IMR-90 (cell line): ENCODE data around the gene ABCA4. TPM values are rescaled to one million over a fixed set of nuclear protein-coding genes. Genes with fewer than 3 reads are reported as not detected.

Source experiments
- ATAC-seq: fragments of 200-7000 bp; cut with Tn5 transposase; 2 replicates; pipeline ENCODE4 v1.9.1; 2020; ENCODE audit warnings: low read depth, mild to moderate bottlenecking, moderate library complexity
- Bru-seq: library from RNA; stranded (reverse); fragments of 400-500 nt; gene quantifications from one replicate; lab custom pipeline; 2021; lab: Mats Ljungman, UMichigan
- BruChase-seq, 2 experiments: library from RNA; stranded (reverse); fragments of 400-500 nt; gene quantifications; one replicate each; lab custom pipeline; 2021; lab: Mats Ljungman, UMichigan
- BruUV-seq: library from RNA; stranded (reverse); fragments of 400-500 nt; replicated peaks from 2 replicates; lab custom pipeline; 2021; lab: Mats Ljungman, UMichigan
- CTCF ChIA-PET: fragments of 300-600 bp; formaldehyde crosslinking; extraction: SDS; loops from one replicate; lab custom pipeline; 2021; ENCODE audit warnings: antibody characterized with exemption; lab: Yijun Ruan, JAX
- POLR2A ChIA-PET: fragments of 300-600 bp; sonication (Branson Sonifier 250); formaldehyde crosslinking; loops from one replicate; lab custom pipeline; 2022; ENCODE audit warnings: antibody characterized with exemption; ENCODE audit not compliant: unreplicated experiment; lab: Charles Lee
- DNase-seq: peaks from one replicate; pipeline ENCODE4 v3.0.0; 2013
- H2AFZ ChIP-seq: replicated peaks from 2 replicates; pipeline ENCODE3; 2013; ENCODE audit warnings: low read length, mild to moderate bottlenecking; ENCODE audit not compliant: poor library complexity
- H2AK5ac ChIP-seq: 2 replicates; pipeline ENCODE4 v1.6.1; 2013; ENCODE audit warnings: low read depth, low read length, inconsistent platforms
- H2AK9ac ChIP-seq: replicated peaks from 2 replicates; pipeline ENCODE3; 2013; ENCODE audit warnings: mild to moderate bottlenecking, low read depth, low read length, moderate library complexity; ENCODE audit not compliant: poor library complexity
- H2BK120ac ChIP-seq: 2 replicates; pipeline ENCODE4 v1.6.1; 2013; ENCODE audit warnings: low read depth, low read length, inconsistent platforms
- H2BK15ac ChIP-seq: 3 replicates; pipeline ENCODE4 v1.6.1; 2013; ENCODE audit warnings: low read depth, low read length, inconsistent platforms
- H2BK20ac ChIP-seq: 2 replicates; pipeline ENCODE4 v1.6.1; 2013; ENCODE audit warnings: low read depth, mild to moderate bottlenecking, inconsistent platforms, low read length, moderate library complexity
- H2BK5ac ChIP-seq: 2 replicates; pipeline ENCODE4 v1.6.1; 2013; ENCODE audit warnings: mild to moderate bottlenecking, low read depth, low read length, inconsistent platforms; ENCODE audit not compliant: poor library complexity, severe bottlenecking
- H3K14ac ChIP-seq: replicated peaks from 2 replicates; pipeline ENCODE4 v1.6.1; 2013; ENCODE audit warnings: low read depth, low read length, inconsistent platforms
- H3K18ac ChIP-seq: 2 replicates; pipeline ENCODE4 v1.6.1; 2013; ENCODE audit warnings: low read depth, low read length, control low read depth
- H3K23ac ChIP-seq: 2 replicates; pipeline ENCODE4 v1.6.1; 2013; ENCODE audit warnings: low read depth, low read length, inconsistent platforms
- H3K27ac ChIP-seq: 2 replicates; pipeline ENCODE4 v1.5.1; 2013; ENCODE audit warnings: mild to moderate bottlenecking, control low read depth, low read length; ENCODE audit not compliant: insufficient read depth
- H3K27me3 ChIP-seq: 2 replicates; pipeline ENCODE4 v1.6.1; 2013; ENCODE audit warnings: low read length; ENCODE audit not compliant: control insufficient read depth, insufficient read depth
- H3K36me3 ChIP-seq: 2 replicates; pipeline ENCODE4 v1.6.1; 2013; ENCODE audit warnings: low read length, mixed read lengths; ENCODE audit not compliant: control insufficient read depth, insufficient read depth
- H3K4ac ChIP-seq: 2 replicates; pipeline ENCODE4 v1.6.1; 2013; ENCODE audit warnings: low read depth, low read length, inconsistent platforms
- H3K4me1 ChIP-seq: 2 replicates; pipeline ENCODE4 v1.6.1; 2013; ENCODE audit warnings: low read length, mixed read lengths; ENCODE audit not compliant: control insufficient read depth, insufficient read depth
- H3K4me2 ChIP-seq: 2 replicates; pipeline ENCODE4 v1.6.1; 2013; ENCODE audit warnings: low read depth, mild to moderate bottlenecking, control low read depth, low read length, moderate library complexity
- H3K4me3 ChIP-seq: 2 replicates; pipeline ENCODE4 v1.5.1; 2013; ENCODE audit warnings: low read depth, mild to moderate bottlenecking, control low read depth, low read length, moderate library complexity; ENCODE audit not compliant: insufficient read depth
- H3K56ac ChIP-seq: 2 replicates; pipeline ENCODE4 v1.6.1; 2013; ENCODE audit warnings: low read length, inconsistent platforms; ENCODE audit not compliant: insufficient read depth; ENCODE audit errors: extremely low read depth
- H3K79me1 ChIP-seq, 2 experiments: 2 replicates each; pipeline ENCODE4 v1.6.1; 2013; ENCODE audit warnings: low read length in 2 of 2, inconsistent platforms in 1 of 2, low read depth in 1 of 2
- H3K9ac ChIP-seq: 2 replicates; pipeline ENCODE4 v1.6.1; 2013; ENCODE audit warnings: low read depth, low read length, control low read depth
- H3K9me1 ChIP-seq: 2 replicates; pipeline ENCODE4 v1.6.1; 2013; ENCODE audit warnings: low read length, inconsistent platforms; ENCODE audit not compliant: insufficient read depth
- H3K9me3 ChIP-seq: 2 replicates; pipeline ENCODE4 v1.6.1; 2013; ENCODE audit warnings: low read length; ENCODE audit not compliant: control insufficient read depth, insufficient read depth
- H4K20me1 ChIP-seq: 2 replicates; pipeline ENCODE4 v1.6.1; 2013; ENCODE audit warnings: low read length, inconsistent platforms; ENCODE audit not compliant: insufficient read depth
- H4K5ac ChIP-seq: 2 replicates; pipeline ENCODE4 v1.6.1; 2013; ENCODE audit warnings: mild to moderate bottlenecking, low read depth, low read length, control low read depth
- H4K8ac ChIP-seq, 2 experiments: 2 replicates each; pipeline ENCODE4 v1.6.1; 2013; ENCODE audit warnings: low read depth in 2 of 2, low read length in 2 of 2, control low read depth in 1 of 2, inconsistent platforms in 1 of 2
- H4K91ac ChIP-seq: 2 replicates; pipeline ENCODE4 v1.6.1; 2013; ENCODE audit warnings: low read depth, low read length, inconsistent platforms; ENCODE audit not compliant: insufficient read depth
- CEBPB ChIP-seq: IDR thresholded peaks from 2 replicates; pipeline ENCODE4 v1.6.1; 2012; ENCODE audit warnings: low read depth, low read length, improper control_type of control experiment
- CTCF ChIP-seq: conservative IDR thresholded peaks from 2 replicates; pipeline ENCODE4 v1.5.1; 2012; ENCODE audit warnings: mild to moderate bottlenecking, low read depth, low read length, improper control_type of control experiment
- ELK1 ChIP-seq: fragments of 150-350 bp; IDR thresholded peaks from 2 replicates; pipeline ENCODE4 v1.6.1; 2016; ENCODE audit warnings: low read depth, mild to moderate bottlenecking, low read length, moderate library complexity, borderline replicate concordance
- FOS ChIP-seq: fragments of 150-350 bp; IDR thresholded peaks from 2 replicates; pipeline ENCODE4 v1.6.1; 2016; ENCODE audit warnings: low read depth, low read length
- MAZ ChIP-seq: IDR thresholded peaks from 2 replicates; pipeline ENCODE4 v1.6.1; 2012; ENCODE audit warnings: low read depth, mild to moderate bottlenecking, low read length, improper control_type of control experiment, moderate library complexity, borderline replicate concordance
- MXI1 ChIP-seq: IDR thresholded peaks from 2 replicates; pipeline ENCODE4 v1.6.1; 2012; ENCODE audit warnings: low read depth, mild to moderate bottlenecking, low read length, moderate library complexity, borderline replicate concordance
- POLR2A ChIP-seq: IDR thresholded peaks from 2 replicates; pipeline ENCODE4 v1.6.1; 2012; ENCODE audit warnings: mild to moderate bottlenecking, low read depth, low read length
- SMC3 ChIP-seq: fragments of 150-350 bp; IDR thresholded peaks from 2 replicates; pipeline ENCODE4 v1.6.1; 2016; ENCODE audit warnings: low read depth, mild to moderate bottlenecking, antibody characterized with exemption, low read length, moderate library complexity
- WGBS, 2 experiments: methylation state at CpG; one replicate each; pipeline versions ENCODE4 v1.1.5 to v1.1.7; 2013; ENCODE audit warnings: missing lambda C conversion rate in 2 of 2; ENCODE audit not compliant: insufficient read length in 1 of 2; ENCODE audit errors: extremely low coverage in 2 of 2; 5-methylcytosine and 5-hydroxymethylcytosine counted together
- dilution Hi-C: fragments of 300-500 bp; cut with HindIII; formaldehyde crosslinking; loops from one replicate; pipeline ENCODE4 v1.14.3; 2018; ENCODE audit warnings: low sequenced_read_pairs; ENCODE audit not compliant: unreplicated experiment
- in situ Hi-C: fragments of 300-500 bp; cut with MboI; formaldehyde crosslinking; loops from 3 replicates; pipeline ENCODE4 v1.14.3; 2019; ENCODE audit warnings: low sequenced_read_pairs, inconsistent platforms, mixed read lengths
- intact Hi-C: fragments of 100-400 bp; cut with micrococcal nuclease; formaldehyde crosslinking; loops from 2 replicates; pipeline ENCODE4 v1.10.0; 2022
- long read RNA-seq: library from polyadenylated mRNA; unstranded; transcript quantifications from one replicate; pipeline ENCODE4 v2.0.0, GENCODE V29; 2021; ENCODE audit not compliant: unreplicated experiment
- polyA plus RNA-seq, 3 experiments: library from polyadenylated mRNA; depleted of rRNA; stranded (reverse); fragments of >200 nt; gene quantifications; 2 replicates each; pipeline ENCODE4 v1.2.3, GENCODE V29; 2012; ENCODE audit warnings: low replicate concordance in 1 of 3
- total RNA-seq: library from RNA; depleted of rRNA; stranded (reverse); fragments of >200 nt; gene quantifications from 2 replicates; pipeline ENCODE4 v1.2.3, GENCODE V29; 2012; rRNA removed

Gene ABCA4
- total RNA-seq (under 0.01 TPM in 2 replicates), polyA plus RNA-seq (2012; rRNA removed) (0.11 and 0.36 TPM in 2 replicates), Bru-seq, nascent RNA (percentile 11 among the genes with signal in this experiment), BruChase-seq, experiment 1, labeled RNA remaining after a 6-hour chase (percentile 14 among the genes with signal in this experiment), BruChase-seq, experiment 2, labeled RNA remaining after a 2-hour chase (percentile 13 among the genes with signal in this experiment)
- polyA plus RNA-seq (2012; cell fraction: cytosol; rRNA removed): 0.01 and 0.07 TPM in 2 replicates
- polyA plus RNA-seq (2012; cell fraction: nucleus; rRNA removed; ENCODE audit: low replicate concordance): 0.40 and 0.99 TPM in 2 replicates
- long read RNA-seq, partial matches to known transcripts: 1 of 1 reads
- long read RNA-seq, other reads (novel, unspliced or antisense): 0 of 1 reads

DNA sequence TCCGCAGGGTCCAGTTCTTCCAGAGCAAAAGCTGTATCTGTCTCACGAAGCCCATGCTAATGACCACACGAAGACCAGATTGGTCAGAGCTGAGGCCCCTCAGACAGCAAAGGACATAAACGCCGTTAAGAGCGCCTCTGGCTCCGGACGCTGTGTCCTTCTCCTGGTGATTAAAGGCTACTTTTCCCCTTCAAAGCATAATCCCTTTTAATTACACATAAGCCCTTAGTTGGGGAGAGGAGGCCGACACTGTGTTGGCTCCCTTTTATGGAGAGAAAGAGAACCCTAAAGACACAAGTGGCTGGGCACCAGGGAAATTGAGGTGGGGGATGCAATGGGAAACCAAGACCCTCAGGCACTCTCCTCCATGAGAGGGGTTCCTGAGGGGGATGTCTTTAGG, at the start of gene ABCA4:
TSS of gene ABCA4 (minus strand) at position 158 of the 400 bp plus-strand sequence. CDS start at position 55, 103 bp downstream.
- Histone ChIP-seq H3K4ac (no peak within 1 kb of the TSS), H2BK20ac (no peak within 1 kb of the TSS), H4K8ac (no peak within 1 kb of the TSS), H3K36me3 (no peaks in the 10 kb centered on the region), H3K4me1 (peaks cover 8% of the 10 kb centered on the region), H3K9ac (no peak within 1 kb of the TSS), H3K4me2 (no peak within 1 kb of the TSS), H2AK5ac (no peak within 1 kb of the TSS), H3K18ac (no peak within 1 kb of the TSS), H3K79me1 (no peaks in the 10 kb centered on the region), H4K20me1 (no peaks in the 10 kb centered on the region), H3K9me3 (no peaks in the 10 kb centered on the region; the same call in 1 of the 2 replicates), H3K23ac (no peak within 1 kb of the TSS), H2AK9ac (no peak within 1 kb of the TSS), H2BK5ac (no peak within 1 kb of the TSS), H3K4me3 (no peak within 1 kb of the TSS), H4K5ac (no peak within 1 kb of the TSS), H3K14ac (no peak within 1 kb of the TSS), H2BK120ac (no peak within 1 kb of the TSS), H2AFZ (peak within 1 kb of the TSS; percentile 46), H3K27me3 (peaks cover 9% of the 10 kb centered on the region; the same call in 1 of the 2 replicates), H2BK15ac (no peak within 1 kb of the TSS), H3K56ac (no peak within 1 kb of the TSS), H3K27ac (no peak within 1 kb of the TSS), H4K91ac (no peak within 1 kb of the TSS), H3K9me1 (peaks cover 3% of the 10 kb centered on the region; the same call in 1 of the 2 replicates)
- 94% methylated on average over 3 of the region's 9 CpGs; no CpG with 5 or more reads in 1 of the 2 experiments for WGBS, 2 experiments
- no peak for TF ChIP-seq SMC3
- TF ChIP-seq CEBPB: no peak
- TF ChIP-seq CTCF: no peak
- TF ChIP-seq POLR2A: no peak
- TF ChIP-seq ELK1: no peak
- TF ChIP-seq MAZ: no peak
- TF ChIP-seq MXI1: no peak
- no peak for TF ChIP-seq FOS
- DNase-seq (no peak), ATAC-seq (no peak)
- ChIA-PET CTCF (no interaction called here), POLR2A (no interaction called here)
- intact Hi-C loops (no loop called here), dilution Hi-C loops (no loop called here), in situ Hi-C loops (no loop called here)
- BruUV-seq: no TSS peak
